Hepatocyte (in vitro differentiated cells): ENCODE measurements around the gene DBN1.

Experiments
- EZH2 ChIP-seq: fragments of 200-600 bp; sonication (generic); IDR thresholded peaks from 2 replicates; pipeline ENCODE4 v1.6.1; 2016; ENCODE audit warnings: antibody characterized with exemption, mild to moderate bottlenecking, borderline replicate concordance
- EZH2phosphoT487 ChIP-seq: fragments of 200-600 bp; sonication (generic); IDR thresholded peaks from one replicate; pipeline ENCODE4 v1.6.1; 2018; ENCODE audit warnings: antibody characterized with exemption, mild to moderate bottlenecking, low read depth, moderate library complexity; ENCODE audit not compliant: unreplicated experiment, severe bottlenecking

DNA sequence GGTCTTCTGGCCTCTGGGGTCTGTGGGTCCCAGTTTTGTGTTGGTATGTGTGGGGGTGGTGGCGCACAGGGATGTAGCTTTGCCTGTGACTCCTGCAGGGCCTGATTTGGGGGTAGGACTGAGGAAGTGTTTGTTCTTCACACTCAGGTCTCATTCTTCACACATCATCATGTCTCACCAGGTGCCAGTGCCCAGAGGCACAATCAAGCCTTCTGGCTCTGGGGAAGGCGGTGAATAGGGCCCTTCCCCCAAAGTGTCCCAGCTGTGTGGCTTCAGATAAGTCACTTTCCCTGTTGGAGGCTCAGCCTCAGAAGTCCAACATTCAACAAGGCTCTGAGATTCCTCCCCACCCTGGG, 5.1 kb downstream of the DBN1 start:
- no peak for TF ChIP-seq EZH2phosphoT487
- TF ChIP-seq EZH2 = no peak
